Stimulated activated CD4-positive, alpha-beta T cell treated with anti-CD3 and anti-CD28 coated beads, Interleukin-15, amount 100 ng/mL, for 48 hours (primary cell): ENCODE results near the gene SLC25A38.
"Not testable (repeated sequence)": the region's sequence is repeated elsewhere in the genome, so short reads cannot be mapped to it uniquely, and the experiment has no call there.

Experiments used
- DNase-seq, 2 donors: peaks; one replicate each; pipeline ENCODE4 v3.0.0-alpha.2; 2020; ENCODE audit warnings: low read depth in 2 of 2

SLC25A38 gene

DNA sequence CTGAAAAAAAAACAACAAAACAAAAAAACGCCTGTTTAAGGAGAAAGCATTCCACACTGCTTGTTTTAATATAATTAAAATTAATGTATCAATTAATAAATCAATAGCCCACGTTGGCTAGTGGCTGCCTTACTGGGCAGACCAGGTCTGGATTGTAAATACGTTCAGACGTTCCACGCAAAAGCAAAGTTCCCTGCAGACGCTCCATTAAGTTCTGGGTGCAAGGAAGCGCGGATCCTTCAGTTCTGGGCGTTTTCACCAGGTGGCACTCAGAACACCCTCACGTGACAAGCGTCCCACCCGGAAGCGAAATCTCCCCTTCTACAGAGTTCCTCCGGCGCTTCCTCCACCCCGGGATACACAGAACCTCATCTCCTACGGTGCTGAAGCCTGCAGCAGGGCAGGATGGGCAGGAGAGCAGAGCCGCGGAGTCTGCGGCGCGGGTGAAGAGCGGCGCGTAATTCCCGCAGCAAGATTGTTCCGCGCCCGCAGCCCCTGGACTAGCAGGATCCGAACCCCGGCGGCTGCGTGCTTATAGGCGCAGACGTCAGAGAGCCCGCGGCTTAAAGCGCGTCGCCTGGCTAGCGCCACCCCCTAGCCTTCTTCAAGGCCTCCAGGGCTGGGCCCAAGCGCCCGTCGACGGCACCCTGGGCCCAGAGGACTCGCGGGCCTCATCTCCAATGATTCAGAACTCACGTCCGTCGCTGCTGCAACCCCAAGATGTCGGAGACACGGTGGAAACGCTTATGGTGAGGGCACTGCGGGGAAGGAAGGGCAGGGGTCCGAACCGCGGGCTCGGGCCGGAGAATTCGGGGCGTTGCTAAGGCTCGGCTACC lies at the start of gene SLC25A38:
Gene SLC25A38, plus strand, starts transcription at position 326 of the 836 bp plus-strand sequence. Its CDS starts 355 bp downstream, at position 681.
- DNase-seq = peak; percentile 74 to 76

DNA sequence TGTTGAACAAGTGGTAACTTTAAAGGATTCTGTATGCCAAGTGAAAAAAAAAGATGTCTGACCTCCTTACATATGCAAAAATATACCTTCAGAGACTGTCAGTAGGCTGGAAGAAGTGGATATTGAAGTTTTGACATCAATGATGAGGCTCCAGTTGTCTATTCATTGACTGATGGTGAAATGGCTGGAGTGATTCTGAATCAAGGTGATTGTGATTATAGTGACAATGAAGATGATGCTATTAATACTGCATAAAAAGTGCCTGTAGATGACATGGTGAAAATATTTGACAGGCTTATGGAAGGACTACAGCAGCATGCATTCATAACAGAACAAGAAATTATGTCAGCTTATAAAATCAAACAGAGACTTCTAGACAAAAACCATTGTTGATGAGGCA lies 49.6 kb upstream of the SLC25A38 start:
- DNase-seq = no peak

DNA sequence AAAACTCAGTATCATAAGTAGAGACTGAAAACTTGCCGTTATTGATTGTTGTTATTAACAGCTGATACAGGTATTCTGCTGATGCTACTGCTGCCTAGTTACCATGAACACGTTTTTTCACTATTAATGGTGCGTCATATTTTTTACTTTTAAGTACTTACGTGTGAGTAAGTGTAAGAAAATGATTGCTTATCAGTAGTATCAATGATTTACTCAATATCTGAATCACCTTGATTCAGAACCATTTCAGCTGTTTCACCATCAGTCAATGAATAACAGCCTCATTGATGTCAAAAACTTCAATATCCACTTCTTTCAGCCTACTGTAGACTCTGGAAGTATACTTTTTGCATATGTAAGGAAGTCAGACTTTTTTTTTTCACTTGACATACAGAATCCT lies 49.0 kb upstream of the SLC25A38 start:
- DNase-seq = no peak

GRCh38 chr3:39338201-39338600 lies 45.0 kb upstream of the SLC25A38 start:
- no peak for DNase-seq

DNA sequence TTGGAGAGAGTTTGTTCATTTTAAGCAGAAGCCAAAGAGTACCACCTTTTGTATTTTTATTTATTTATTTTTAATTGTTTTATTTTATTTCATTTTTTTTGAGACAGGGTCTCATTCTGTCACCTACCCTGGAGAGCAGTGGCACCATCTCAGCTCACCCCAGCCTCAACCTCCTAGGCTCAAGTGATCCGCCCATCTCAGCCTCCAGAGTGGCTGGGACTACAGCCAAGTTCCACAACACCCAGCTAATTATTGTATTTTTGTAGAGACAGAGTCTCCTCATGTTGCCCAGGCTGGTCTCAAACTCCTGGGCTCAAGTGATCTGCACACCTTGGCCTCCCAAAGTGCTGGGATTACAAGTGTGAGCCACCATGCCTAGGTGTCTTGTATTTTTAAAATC lies 44.1 kb upstream of the SLC25A38 start:
- no peak for DNase-seq

- DNase-seq = no peak
These were observed 40.0 kb upstream of the SLC25A38 start for GRCh38 chr3:39343076-39343717.

DNA sequence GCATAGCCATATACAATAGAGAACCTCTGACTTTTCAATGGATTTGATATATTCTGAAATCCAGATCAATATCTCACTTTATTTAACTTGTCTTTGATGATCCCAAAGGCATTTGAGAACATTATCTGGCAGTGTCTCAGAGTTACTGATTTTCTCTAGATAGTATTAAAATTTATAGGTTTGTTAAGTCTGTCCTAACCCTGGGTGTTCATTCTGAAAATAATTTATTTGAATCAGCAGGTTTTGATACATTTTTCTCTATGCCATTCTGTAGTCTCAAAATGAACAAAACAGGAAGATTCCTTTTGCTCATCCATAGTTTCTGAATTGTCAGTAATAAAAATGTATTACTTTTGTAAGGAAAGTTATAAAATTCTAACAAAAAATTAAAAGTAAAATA lies 39.4 kb upstream of the SLC25A38 start:
- no peak for DNase-seq

DNA sequence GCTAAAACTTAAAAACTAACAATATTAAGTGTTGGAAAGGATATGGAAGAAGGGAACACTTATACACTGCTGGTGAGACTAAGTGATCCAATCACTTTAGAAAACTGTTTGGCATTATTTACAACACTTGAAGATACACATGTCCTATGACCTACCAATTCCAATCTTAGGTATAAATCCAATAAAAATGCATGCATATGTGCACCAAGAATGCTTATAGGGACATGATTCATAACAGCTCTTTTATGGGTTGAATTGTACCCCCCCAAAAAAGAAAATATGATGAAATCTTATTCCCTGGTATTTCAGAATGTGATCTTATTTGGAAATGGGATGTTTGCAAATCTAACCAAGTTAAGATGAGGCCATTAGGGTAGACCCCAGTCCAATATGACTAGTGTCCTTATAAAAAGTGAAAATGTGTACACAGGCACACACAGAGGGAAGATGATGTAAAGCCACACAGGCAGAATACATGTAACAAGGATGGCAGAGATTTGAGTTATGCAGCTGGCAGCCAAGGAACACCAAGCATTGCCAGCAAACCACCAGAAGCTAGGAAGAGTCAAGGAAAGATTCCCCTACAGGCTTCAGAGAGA lies 38.3 kb upstream of the SLC25A38 start:
- no peak for DNase-seq

GRCh38 chr3:39346785-39347585 lies 36.2 kb upstream of the SLC25A38 start:
- DNase-seq = peak in 1 of 2 donors; percentile 7

- DNase-seq = no peak
These were observed 35.6 kb upstream of the SLC25A38 start for GRCh38 chr3:39347586-39347876.

DNA sequence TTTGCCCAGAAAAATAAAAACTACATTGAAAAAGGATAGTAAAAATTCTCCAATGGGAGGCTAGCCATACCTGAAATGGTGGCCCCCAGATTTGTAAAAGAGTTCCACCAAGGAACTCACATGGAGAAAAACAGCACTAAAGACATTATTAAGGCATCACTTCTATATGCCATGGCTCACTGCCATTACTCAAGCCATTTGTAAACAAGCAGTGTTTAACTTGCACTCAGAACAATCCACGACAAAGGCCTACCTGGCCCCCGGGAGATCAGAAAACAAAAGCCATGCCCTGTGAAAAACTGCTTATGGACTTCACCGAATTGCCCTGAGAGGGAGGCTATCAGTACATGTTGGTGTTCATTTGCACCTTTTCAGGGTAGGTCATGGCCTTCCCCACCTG lies 34.1 kb upstream of the SLC25A38 start:
- no peak for DNase-seq

DNA sequence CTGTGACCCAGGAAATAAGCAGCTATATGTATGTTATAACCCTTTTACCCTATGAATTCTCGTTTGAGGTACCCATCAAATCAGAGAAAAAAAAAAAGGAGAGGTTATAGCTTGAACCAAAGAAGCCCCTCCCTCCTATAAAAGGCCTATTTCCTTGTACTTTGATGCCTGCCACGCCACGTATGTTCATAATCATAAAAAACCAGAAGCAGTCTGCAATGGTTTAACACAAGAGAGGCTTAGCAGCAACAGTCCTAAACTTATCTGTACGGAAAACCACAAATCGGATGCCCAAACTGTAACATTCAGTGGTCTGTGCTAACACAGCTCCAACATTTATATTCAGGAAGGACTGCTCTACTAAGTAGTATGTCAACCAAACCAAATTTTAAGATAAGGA lies 32.5 kb upstream of the SLC25A38 start:
- no peak for DNase-seq

- DNase-seq = not testable (repeated sequence)
These were observed 32.0 kb upstream of the SLC25A38 start for GRCh38 chr3:39351134-39351533.

DNA sequence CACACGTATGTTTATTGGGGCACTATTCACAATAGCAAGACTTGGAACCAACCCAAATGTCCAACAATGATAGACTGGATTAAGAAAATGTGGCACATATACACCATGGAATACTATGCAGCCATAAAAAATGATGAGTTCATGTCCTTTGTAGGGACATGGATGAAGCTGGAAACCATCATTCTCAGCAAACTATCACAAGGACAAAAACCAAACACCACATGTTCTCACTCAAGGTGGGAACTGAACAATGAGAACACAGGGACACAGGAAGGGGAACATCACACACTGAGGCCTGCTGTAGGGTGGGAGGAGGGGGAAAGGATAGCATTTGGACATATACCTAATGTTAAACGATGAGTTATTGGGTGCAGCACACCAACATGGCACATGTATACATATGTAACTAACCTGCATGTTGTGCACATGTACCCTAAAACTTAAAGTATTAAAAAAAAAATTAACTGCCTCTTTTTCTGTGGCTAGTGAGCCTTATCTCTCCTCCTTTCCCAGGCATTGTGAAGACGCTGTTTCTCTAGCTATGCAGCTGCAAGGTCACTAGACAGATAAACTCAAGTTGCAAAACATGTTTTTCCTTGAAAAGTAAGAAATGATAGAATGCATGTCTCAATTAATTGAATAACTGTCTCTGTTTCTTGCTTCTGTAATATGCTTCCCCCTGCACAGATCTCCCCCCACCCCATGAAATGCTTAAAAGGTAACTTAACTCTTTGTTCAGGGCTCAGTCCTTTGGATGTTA lies 29.8 kb upstream of the SLC25A38 start:
- not testable (repeated sequence) for DNase-seq

- no peak for DNase-seq
These were observed 24.8 kb upstream of the SLC25A38 start for GRCh38 chr3:39358333-39358732.

- DNase-seq = peak in 1 of 2 donors; percentile 33
These were observed 21.8 kb upstream of the SLC25A38 start for GRCh38 chr3:39361252-39361927.

- no peak for DNase-seq
These were observed 21.0 kb upstream of the SLC25A38 start for GRCh38 chr3:39362192-39362591.

- no peak for DNase-seq
These were observed 20.4 kb upstream of the SLC25A38 start for GRCh38 chr3:39362812-39363211.

DNA sequence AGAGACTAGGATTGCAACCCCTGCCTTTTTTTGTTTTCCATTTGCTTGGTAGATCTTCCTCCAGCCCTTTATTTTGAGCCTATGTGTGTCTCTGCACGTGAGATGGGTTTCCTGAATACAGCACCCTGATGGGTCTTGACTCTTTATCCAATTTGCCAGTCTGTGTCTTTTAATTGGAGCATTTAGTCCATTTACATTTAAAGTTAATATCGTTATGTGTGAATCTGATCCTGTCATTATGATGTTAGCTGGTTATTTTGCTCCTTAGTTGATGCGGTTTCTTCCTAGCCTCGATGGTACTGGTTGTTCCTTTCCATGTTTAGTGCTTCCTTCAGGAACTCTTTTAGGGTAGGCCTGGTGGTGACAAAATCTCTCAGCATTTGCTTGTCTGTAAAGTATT lies 12.7 kb upstream of the SLC25A38 start:
- DNase-seq = not testable (repeated sequence)

GRCh38 chr3:39372833-39373232 lies 10.3 kb upstream of the SLC25A38 start:
- DNase-seq = no peak
